GM12878 (cell line): ENCODE data around the gene MEI1. TPM values are rescaled to one million over a fixed set of nuclear protein-coding genes. Genes with fewer than 3 reads are reported as not detected.

ENCODE experiments used
- ATAC-seq: fragments of 200-7000 bp; cut with Tn5 transposase; 3 replicates; pipeline ENCODE4 v1.9.1; 2020; ENCODE audit warnings: mild to moderate bottlenecking, moderate library complexity
- BruUV-seq: library from RNA; stranded (reverse); fragments of 400-500 nt; replicated peaks from 2 replicates; lab custom pipeline; 2021; lab: Mats Ljungman, UMichigan
- CTCF ChIA-PET: fragments of 300-600 bp; sonication (Branson Sonifier 250); formaldehyde crosslinking; extraction: SDS; loops from one replicate; lab custom pipeline; 2021; ENCODE audit warnings: inconsistent platforms; lab: Yijun Ruan, JAX
- POLR2A ChIA-PET: fragments of 350-600 bp; formaldehyde crosslinking; extraction: SDS; loops from one replicate; lab custom pipeline; 2021; ENCODE audit warnings: inconsistent platforms; lab: Charles Lee
- RAD21 ChIA-PET: fragments of 300-600 bp; sonication (Branson Sonifier 250); formaldehyde crosslinking; loops from one replicate; lab custom pipeline; 2023; ENCODE audit warnings: antibody characterized with exemption; ENCODE audit not compliant: unreplicated experiment; lab: Charles Lee
- SMC1A ChIA-PET: fragments of 300-600 bp; sonication (Branson Sonifier 250); formaldehyde crosslinking; loops from one replicate; lab custom pipeline; 2023; ENCODE audit not compliant: unreplicated experiment, uncharacterized antibody; lab: Charles Lee
- DNase-seq: peaks from one replicate; pipeline ENCODE4 v3.0.0-alpha.2; 2011; ENCODE audit warnings: low read depth, low spot score
- FAIRE-seq: peaks from 3 replicates; lab custom pipeline; 2011; peaks lifted over from hg19 to GRCh38; lab: Jason Lieb, UNC
- H2AFZ ChIP-seq: 2 replicates; pipeline ENCODE4 v1.6.0; 2011; ENCODE audit warnings: low read depth, low read length, control low read depth; ENCODE audit not compliant: control insufficient read depth
- H3K27ac ChIP-seq: 2 replicates; pipeline ENCODE4 v1.5.1; 2011; ENCODE audit warnings: control low read depth; ENCODE audit not compliant: control insufficient read depth, insufficient read depth
- H3K27me3 ChIP-seq, 2 experiments: replicated peaks in 1 of 2; 2 replicates each; pipeline versions ENCODE4 v1.6.0 to v1.6.1; 2011; ENCODE audit warnings: low read length in 1 of 2; ENCODE audit not compliant: control insufficient read depth in 2 of 2, insufficient read depth in 2 of 2
- H3K36me3 ChIP-seq, 2 experiments: 2 replicates each; pipeline ENCODE4 v1.5.1; 2011; ENCODE audit warnings: low read length in 1 of 2; ENCODE audit not compliant: control insufficient read depth in 2 of 2, insufficient read depth in 2 of 2
- H3K4me1 ChIP-seq: 2 replicates; pipeline ENCODE4 v1.6.1; 2011; ENCODE audit warnings: mild to moderate bottlenecking, low read length, moderate library complexity, mixed read lengths; ENCODE audit not compliant: control insufficient read depth, insufficient read depth
- H3K4me2 ChIP-seq: 2 replicates; pipeline ENCODE4 v1.6.0; 2011; ENCODE audit warnings: control low read depth; ENCODE audit not compliant: control insufficient read depth, insufficient read depth
- H3K4me3 ChIP-seq: fragments of 200-600 bp; sonication (generic); 2 replicates; pipeline ENCODE4 v1.5.1; 2016
- H3K79me2 ChIP-seq: 2 replicates; pipeline ENCODE4 v1.6.0; 2011; ENCODE audit warnings: low read length; ENCODE audit not compliant: control insufficient read depth, insufficient read depth
- H3K9ac ChIP-seq: 2 replicates; pipeline ENCODE4 v1.8.0; 2011; ENCODE audit warnings: low read length, control low read depth, mixed read lengths; ENCODE audit not compliant: control insufficient read depth, insufficient read depth
- H3K9me3 ChIP-seq: replicated peaks from 3 replicates; pipeline ENCODE4 v1.5.1; 2011; ENCODE audit warnings: mild to moderate bottlenecking, low read length; ENCODE audit not compliant: control insufficient read depth, insufficient read depth
- H4K20me1 ChIP-seq: 2 replicates; pipeline ENCODE4 v1.6.0; 2011; ENCODE audit not compliant: control insufficient read depth, insufficient read depth
- CTCF ChIP-seq, 3 experiments: IDR thresholded peaks in 2 of 3; conservative IDR thresholded peaks in 1 of 3; 2 replicates each; pipeline ENCODE4 v1.5.1; 2011; ENCODE audit warnings: low read depth in 3 of 3, low read length in 3 of 3, mild to moderate bottlenecking in 3 of 3, control low read depth in 2 of 3, moderate library complexity in 2 of 3, inconsistent platforms in 1 of 3, mixed read lengths in 1 of 3; ENCODE audit not compliant: control insufficient read depth in 2 of 3, insufficient read depth in 1 of 3; ENCODE audit errors: extremely low read depth in 1 of 3
- HDGF ChIP-seq: fragments of 450-650 bp; IDR thresholded peaks from 2 replicates; pipeline ENCODE4 v1.6.1; 2016; ENCODE audit warnings: antibody characterized with exemption
- HSF1 ChIP-seq: fragments of 150-350 bp; IDR thresholded peaks from 2 replicates; pipeline ENCODE4 v1.6.1; 2014; ENCODE audit warnings: mild to moderate bottlenecking, low read depth, low read length
- NFYB ChIP-seq: IDR thresholded peaks from 2 replicates; pipeline ENCODE4 v1.6.1; 2011; ENCODE audit warnings: low read depth, mild to moderate bottlenecking, low read length, improper control_type of control experiment, moderate library complexity; ENCODE audit not compliant: insufficient read depth
- WRNIP1 ChIP-seq: IDR thresholded peaks from 2 replicates; pipeline ENCODE4 v1.6.1; 2011; ENCODE audit warnings: low read depth, low read length, improper control_type of control experiment, borderline replicate concordance
- WGBS: methylation state at CpG from one replicate; pipeline ENCODE4 v1.1.6; 2016; ENCODE audit warnings: low lambda C conversion rate; ENCODE audit not compliant: insufficient replicate concordance, insufficient coverage; ENCODE audit errors: missing lambda C conversion rate; 5-methylcytosine and 5-hydroxymethylcytosine counted together
- in situ Hi-C: fragments of 300-500 bp; cut with MboI; formaldehyde crosslinking; loops from 9 replicates; pipeline ENCODE4 v1.14.3; 2018; ENCODE audit warnings: mixed read lengths
- intact Hi-C: fragments of 100-400 bp; cut with micrococcal nuclease; formaldehyde crosslinking; loops from one replicate; pipeline ENCODE4 v1.14.2; 2022; ENCODE audit not compliant: unreplicated experiment
- polyA plus RNA-seq, 11 experiments: library from polyadenylated mRNA; depleted of rRNA in 4 of 11; unstranded in 6 of 11; stranded (reverse) in 5 of 11; fragments of >200 nt; fragmentation: Nextera tagmentation in 4 of 11; fragmentation: Illumina TruSeq in 1 of 11; extraction: Ambion mirVana in 4 of 11; extraction: Trizol in 1 of 11; gene quantifications; 1 replicate in 1 of 11; 2 replicates in 10 of 11; pipeline versions ENCODE4 v1.2.1 to v1.2.3, GENCODE V29; 2011 to 2016; ENCODE audit warnings: inconsistent platforms in 2 of 11, missing spikeins in 2 of 11, low read depth in 1 of 11
- total RNA-seq, 4 experiments: library from RNA; depleted of rRNA in 3 of 4; stranded (reverse); fragments of >200 nt in 3 of 4; fragmentation: Illumina TruSeq in 1 of 4; extraction: Trizol in 1 of 4; gene quantifications; 2 replicates each; pipeline versions ENCODE4 v1.2.1 to v1.2.3, GENCODE V29; 2013 to 2021

Gene MEI1
- total and polyA plus RNA-seq, 10 of the 15 experiments (the other 5 are each of a cell fraction or from before 2014, with no cell fraction given), result 27.9 to 48.9 (median 35.8) TPM

- FAIRE-seq (no peak), DNase-seq (no peak), ATAC-seq (peak; percentile 43)
- TF ChIP-seq NFYB (no peak), CTCF (IDR thresholded peaks at IDR 0.05 in 2 of 3, conservative IDR thresholded peaks at IDR 0.05 in 1 of 3; ENCODE audit: control insufficient read depth in 2 of 3, extremely low read depth in 1 of 3, insufficient read depth in 1 of 3, low read depth in 3 of 3, low read length in 3 of 3) (peak in 1 of 3 experiments; percentile 23; a peak in 1 of 6 replicates), HDGF (0 out of 2 replicates have a peak, but pooled peaks have one; percentile 14), HSF1 (no peak), WRNIP1 (no peak)
- in situ Hi-C loops, result no loop called here
- Histone ChIP-seq H4K20me1 (no peaks in the 10 kb centered on the region), H3K36me3 (peaks cover 0 to 2% of the 10 kb centered on the region in 2 experiments; a peak in 1 of 4 replicates), H3K4me3 (peak overlapping the region; percentile 76), H2AFZ (no peak overlapping the region), H3K9me3 (no peaks in the 10 kb centered on the region), H3K4me2 (peak overlapping the region; percentile 98), H3K27me3 (no peaks in the 10 kb centered on the region), H3K9ac (peak overlapping the region; percentile 78), H3K79me2 (peaks cover 18% of the 10 kb centered on the region), H3K27ac (peak overlapping the region; percentile 54), H3K4me1 (peaks cover 21% of the 10 kb centered on the region)
- no TSS peak for BruUV-seq
- WGBS, result 65% methylated on average over 6 of the region's 6 CpGs
- SMC1A ChIA-PET, result interaction anchor here (0.6 to 5.4 kb wide), 12 partner anchors 9 to 158 kb away, joined by 3 to 57 read pairs (median 6); partner anchors contain the start of genes CCDC134 and MEI1
- intact Hi-C loops, result no loop called here
- POLR2A ChIA-PET, result interaction anchor here (0.6 to 10.4 kb wide), 18 partner anchors 9 to 161 kb away, joined by 3 to 172 read pairs (median 6); partner anchors contain the start of genes CCDC134, DESI1, SNU13 and SREBF2
- CTCF ChIA-PET, result interaction anchor here (0.7 to 4.8 kb wide), 15 partner anchors 14 to 331 kb away, joined by 3 to 47 read pairs (median 5); partner anchors contain the start of gene MEI1
- RAD21 ChIA-PET, result interaction anchor here (0.9 to 4.4 kb wide), 12 partner anchors 9 to 158 kb away, joined by 3 to 56 read pairs (median 6); partner anchors contain the start of genes CCDC134, MEI1 and SREBF2
These were observed 83.0 kb downstream of the MEI1 start for GRCh38 chr22:41782316-41782715.
